ENCODE results near the gene DEFB116.
A peak's percentile ranks its signal among the peaks of the same experiment; 100 is the strongest.
"Not testable (repeated sequence)": the region's sequence is repeated elsewhere in the genome, so short reads cannot be mapped to it uniquely, and the experiment has no call there.

The DEFB116 gene

GRCh38 chr20:31308535-31309162 is at the start of gene DEFB116:
Gene DEFB116 (minus strand): TSS chr20:31308585. CDS start chr20:31308585, 0 bp downstream.
- no peak within 1 kb of the TSS for H3K9ac ChIP-seq
- H3K4me2 ChIP-seq: no peak within 1 kb of the TSS
- no peaks in the 10 kb centered on the region for H4K20me1 ChIP-seq
- peaks cover 18% of the 10 kb centered on the region for H3K9me3 ChIP-seq
- H3K36me3 ChIP-seq: no peaks in the 10 kb centered on the region
- no peaks in the 10 kb centered on the region for H3K27me3 ChIP-seq
- no peaks in the 10 kb centered on the region for H3K4me1 ChIP-seq
- no peak within 1 kb of the TSS for H3K27ac ChIP-seq
- no peak for TF ChIP-seq Cebpa-rat (IDR thresholded peaks at IDR 0.05)
- H3K4me3 ChIP-seq: no peak within 1 kb of the TSS

- no peak for TF ChIP-seq Cebpa-rat (IDR thresholded peaks at IDR 0.05)
- H3K27me3 ChIP-seq: no peaks in the 10 kb centered on the region
- no peak overlapping the region for H3K27ac ChIP-seq
- H4K20me1 ChIP-seq: no peaks in the 10 kb centered on the region
- H3K9ac ChIP-seq: no peak overlapping the region
- H3K4me1 ChIP-seq: no peaks in the 10 kb centered on the region
- H3K4me2 ChIP-seq: no peak overlapping the region
- H3K4me3 ChIP-seq: no peak overlapping the region
- no peaks in the 10 kb centered on the region for H3K36me3 ChIP-seq
- no peaks in the 10 kb centered on the region for H3K9me3 ChIP-seq
These were observed 47.6 kb upstream of the DEFB116 start for GRCh38 chr20:31355981-31356380.

- no peak for TF ChIP-seq Cebpa-rat (IDR thresholded peaks at IDR 0.05)
- Histone ChIP-seq H4K20me1 (no peaks in the 10 kb centered on the region), H3K4me2 (no peak overlapping the region), H3K36me3 (no peaks in the 10 kb centered on the region), H3K9ac (no peak overlapping the region), H3K4me1 (no peaks in the 10 kb centered on the region), H3K4me3 (no peak overlapping the region), H3K27me3 (no peaks in the 10 kb centered on the region), H3K9me3 (0 out of 2 replicates have a peak, but pooled peaks cover 4% of the 10 kb centered on the region), H3K27ac (no peak overlapping the region)
These were observed 33.1 kb upstream of the DEFB116 start for GRCh38 chr20:31341470-31341869.

- no peaks in the 10 kb centered on the region for H3K4me1 ChIP-seq
- no peak for TF ChIP-seq Cebpa-rat (IDR thresholded peaks at IDR 0.05)
- no peak overlapping the region for H3K4me2 ChIP-seq
- no peaks in the 10 kb centered on the region for H3K36me3 ChIP-seq
- peaks cover 6% of the 10 kb centered on the region; the same call in 1 of the 2 replicates for H3K9me3 ChIP-seq
- H3K27me3 ChIP-seq: no peaks in the 10 kb centered on the region
- H3K9ac ChIP-seq: no peak overlapping the region
- H3K27ac ChIP-seq: no peak overlapping the region
- no peaks in the 10 kb centered on the region for H4K20me1 ChIP-seq
- no peak overlapping the region for H3K4me3 ChIP-seq
These were observed 22.5 kb upstream of the DEFB116 start for GRCh38 chr20:31330893-31331292.

GRCh38 chr20:31322504-31322903 is 14.1 kb upstream of the DEFB116 start:
- H3K36me3 ChIP-seq: no peaks in the 10 kb centered on the region
- H4K20me1 ChIP-seq: no peaks in the 10 kb centered on the region

GRCh38 chr20:31284964-31285363 is 23.4 kb downstream of the DEFB116 start:
- H3K4me3 ChIP-seq: peak overlapping the region; percentile 35; the same call in 1 of the 2 replicates
- not testable (repeated sequence) for H3K27me3 ChIP-seq, H3K9ac ChIP-seq, H3K36me3 ChIP-seq, H4K20me1 ChIP-seq
- peaks cover 83% of the 10 kb centered on the region for H3K9me3 ChIP-seq
- peak overlapping the region; percentile 71 for H3K4me2 ChIP-seq
- H3K27ac ChIP-seq: peak overlapping the region; percentile 65
- H3K4me1 ChIP-seq: peaks cover 36% of the 10 kb centered on the region

More at GRCh38 chr20:31322504-31322903, 14.1 kb upstream of the DEFB116 start:
- Histone ChIP-seq H3K4me2 (no peak overlapping the region), H3K27me3 (no peaks in the 10 kb centered on the region), H3K27ac (no peak overlapping the region), H3K4me1 (no peaks in the 10 kb centered on the region), H3K9ac (no peak overlapping the region), H3K4me3 (no peak overlapping the region), H3K9me3 (peaks cover 26% of the 10 kb centered on the region)
- TF ChIP-seq Cebpa-rat (IDR thresholded peaks at IDR 0.05): no peak

GRCh38 chr20:31278178-31278577 is 30.2 kb downstream of the DEFB116 start:
- peaks cover 23% of the 10 kb centered on the region; the same call in 1 of the 2 replicates for H3K36me3 ChIP-seq
- H3K9ac ChIP-seq: no peak overlapping the region
- H3K4me3 ChIP-seq: no peak overlapping the region
- no peaks in the 10 kb centered on the region for H3K27me3 ChIP-seq
- H3K4me1 ChIP-seq: no peaks in the 10 kb centered on the region
- no peaks in the 10 kb centered on the region for H4K20me1 ChIP-seq
- peaks cover 81% of the 10 kb centered on the region for H3K9me3 ChIP-seq
- TF ChIP-seq Cebpa-rat (IDR thresholded peaks at IDR 0.05): no peak
- H3K27ac ChIP-seq: no peak overlapping the region
- no peak overlapping the region for H3K4me2 ChIP-seq

- Histone ChIP-seq H3K9me3 (peaks cover 80% of the 10 kb centered on the region), H3K4me3 (no peak overlapping the region), H3K4me2 (no peak overlapping the region), H3K27ac (no peak overlapping the region), H3K9ac (no peak overlapping the region), H3K27me3 (no peaks in the 10 kb centered on the region), H4K20me1 (no peaks in the 10 kb centered on the region), H3K4me1 (peaks cover 12% of the 10 kb centered on the region), H3K36me3 (peaks cover 30% of the 10 kb centered on the region)
- TF ChIP-seq Cebpa-rat (IDR thresholded peaks at IDR 0.05): no peak
These were observed 33.9 kb downstream of the DEFB116 start for GRCh38 chr20:31274441-31274840.

- Histone ChIP-seq H3K36me3 (no peaks in the 10 kb centered on the region), H4K20me1 (no peaks in the 10 kb centered on the region), H3K4me1 (peaks cover under 1% of the 10 kb centered on the region; the same call in 1 of the 2 replicates), H3K27me3 (no peaks in the 10 kb centered on the region), H3K4me2 (no peak overlapping the region), H3K4me3 (no peak overlapping the region), H3K9ac (no peak overlapping the region), H3K9me3 (peaks cover 12% of the 10 kb centered on the region; the same call in 1 of the 2 replicates), H3K27ac (no peak overlapping the region)
- TF ChIP-seq Cebpa-rat (IDR thresholded peaks at IDR 0.05): no peak
These were observed 48.0 kb downstream of the DEFB116 start for GRCh38 chr20:31260326-31260932.

- no peaks in the 10 kb centered on the region for H4K20me1 ChIP-seq
- no peaks in the 10 kb centered on the region for H3K27me3 ChIP-seq
- H3K36me3 ChIP-seq: no peaks in the 10 kb centered on the region
- TF ChIP-seq Cebpa-rat (IDR thresholded peaks at IDR 0.05): no peak
- no peak within 1 kb of the TSS for H3K4me3 ChIP-seq
- H3K9me3 ChIP-seq: no peaks in the 10 kb centered on the region
- peaks cover 6% of the 10 kb centered on the region; the same call in 1 of the 2 replicates for H3K4me1 ChIP-seq
- no peak within 1 kb of the TSS; the same call in 1 of the 2 replicates for H3K4me2 ChIP-seq
- no peak within 1 kb of the TSS for H3K27ac ChIP-seq
- no peak within 1 kb of the TSS for H3K9ac ChIP-seq
These were observed 51.0 kb downstream of the DEFB116 start, which contains the start of gene DEFB115 for GRCh38 chr20:31257364-31257763. Gene DEFB115 (plus strand): TSS chr20:31257664. CDS start chr20:31257664, 0 bp downstream.
